SK-N-SH (cell line): ENCODE data around the gene FAM222A.

Experiments used
- ELF1 ChIP-seq: IDR thresholded peaks from 2 replicates; pipeline ENCODE4 v1.4.0; 2012
- MAX ChIP-seq: IDR thresholded peaks from 2 replicates; pipeline ENCODE4 v1.4.0; 2012; ENCODE audit warnings: low read depth
- POLR2AphosphoS5 ChIP-seq: IDR thresholded peaks from 2 replicates; pipeline ENCODE4 v1.6.1; 2012; ENCODE audit warnings: low read depth, low read length
- RAD21 ChIP-seq: IDR thresholded peaks from 2 replicates; pipeline ENCODE4 v1.6.1; 2012; ENCODE audit warnings: mild to moderate bottlenecking, low read length
- TF ChIP-seq, protein P1 (sequence below): fragments of 200-600 bp; sonication (generic); IDR thresholded peaks from 2 replicates; pipeline ENCODE4 v1.6.1; 2017; ENCODE audit warnings: antibody characterized with exemption, mild to moderate bottlenecking, moderate library complexity

- TF ChIP-seq, protein P1, sequence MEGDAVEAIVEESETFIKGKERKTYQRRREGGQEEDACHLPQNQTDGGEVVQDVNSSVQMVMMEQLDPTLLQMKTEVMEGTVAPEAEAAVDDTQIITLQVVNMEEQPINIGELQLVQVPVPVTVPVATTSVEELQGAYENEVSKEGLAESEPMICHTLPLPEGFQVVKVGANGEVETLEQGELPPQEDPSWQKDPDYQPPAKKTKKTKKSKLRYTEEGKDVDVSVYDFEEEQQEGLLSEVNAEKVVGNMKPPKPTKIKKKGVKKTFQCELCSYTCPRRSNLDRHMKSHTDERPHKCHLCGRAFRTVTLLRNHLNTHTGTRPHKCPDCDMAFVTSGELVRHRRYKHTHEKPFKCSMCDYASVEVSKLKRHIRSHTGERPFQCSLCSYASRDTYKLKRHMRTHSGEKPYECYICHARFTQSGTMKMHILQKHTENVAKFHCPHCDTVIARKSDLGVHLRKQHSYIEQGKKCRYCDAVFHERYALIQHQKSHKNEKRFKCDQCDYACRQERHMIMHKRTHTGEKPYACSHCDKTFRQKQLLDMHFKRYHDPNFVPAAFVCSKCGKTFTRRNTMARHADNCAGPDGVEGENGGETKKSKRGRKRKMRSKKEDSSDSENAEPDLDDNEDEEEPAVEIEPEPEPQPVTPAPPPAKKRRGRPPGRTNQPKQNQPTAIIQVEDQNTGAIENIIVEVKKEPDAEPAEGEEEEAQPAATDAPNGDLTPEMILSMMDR: no peak
- TF ChIP-seq ELF1 (no peak), RAD21 (no peak), MAX (no peak), POLR2AphosphoS5 (no peak)
These were observed 49.7 kb downstream of the FAM222A start for GRCh38 chr12:109763201-109763841.
